Astrocyte (in vitro differentiated cells and primary cell): Measurements from ENCODE around the gene ARAP1. TPM values are rescaled to one million over a fixed set of nuclear protein-coding genes. Genes with fewer than 3 reads are reported as not detected.

Experiments
- DNase-seq: peaks from one replicate; pipeline ENCODE4 v3.0.0-alpha.2; 2010; ENCODE audit warnings: low read depth
- FAIRE-seq: peaks from 2 replicates; lab custom pipeline; 2011; peaks lifted over from hg19 to GRCh38; lab: Jason Lieb, UNC
- H2AFZ ChIP-seq: 2 replicates; pipeline ENCODE4 v1.6.0; 2012; ENCODE audit warnings: low read depth, low read length, inconsistent platforms
- H3K27ac ChIP-seq: 2 replicates; pipeline ENCODE4 v1.5.1; 2011; ENCODE audit warnings: low read depth, low read length, inconsistent platforms
- H3K27me3 ChIP-seq: 2 replicates; pipeline ENCODE4 v1.6.0; 2011; ENCODE audit warnings: low read length, inconsistent platforms; ENCODE audit not compliant: insufficient read depth
- H3K36me3 ChIP-seq: 2 replicates; pipeline ENCODE4 v1.5.1; 2011; ENCODE audit warnings: low read length, inconsistent platforms; ENCODE audit not compliant: insufficient read depth
- H3K4me1 ChIP-seq: 2 replicates; pipeline ENCODE4 v1.5.1; 2011; ENCODE audit warnings: low read length, inconsistent platforms; ENCODE audit not compliant: insufficient read depth
- H3K4me2 ChIP-seq: 2 replicates; pipeline ENCODE4 v1.6.0; 2012; ENCODE audit warnings: low read length, inconsistent platforms
- H3K4me3 ChIP-seq: 2 replicates; pipeline ENCODE4 v1.5.1; 2011; ENCODE audit warnings: low read depth, mild to moderate bottlenecking, low read length, inconsistent platforms; ENCODE audit not compliant: insufficient read depth
- H3K79me2 ChIP-seq: 2 replicates; pipeline ENCODE4 v1.6.0; 2012; ENCODE audit warnings: mild to moderate bottlenecking, low read length, inconsistent platforms; ENCODE audit not compliant: insufficient read depth
- H3K9ac ChIP-seq: 2 replicates; pipeline ENCODE4 v1.6.0; 2012; ENCODE audit warnings: mild to moderate bottlenecking, low read length, inconsistent platforms
- H3K9me3 ChIP-seq: 2 replicates; pipeline ENCODE4 v1.5.1; 2012; ENCODE audit warnings: low read depth, mild to moderate bottlenecking, low read length, inconsistent platforms; ENCODE audit not compliant: insufficient read depth
- H4K20me1 ChIP-seq: 2 replicates; pipeline ENCODE4 v1.6.0; 2012; ENCODE audit warnings: low read length, inconsistent platforms; ENCODE audit not compliant: insufficient read depth
- H3K27ac Mint-ChIP-seq: one replicate; pipeline ENCODE4 v1.8.0; 2021; ENCODE audit warnings: mild to moderate bottlenecking, mixed read lengths; ENCODE audit not compliant: unreplicated experiment
- H3K27me3 Mint-ChIP-seq: one replicate; pipeline ENCODE4 v1.8.0; 2021; ENCODE audit warnings: low read depth, mixed read lengths; ENCODE audit not compliant: unreplicated experiment
- H3K36me3 Mint-ChIP-seq: one replicate; pipeline ENCODE4 v1.8.0; 2021; ENCODE audit warnings: low read depth, mixed read lengths; ENCODE audit not compliant: unreplicated experiment
- H3K4me1 Mint-ChIP-seq: one replicate; pipeline ENCODE4 v1.8.0; 2021; ENCODE audit warnings: low read depth, mixed read lengths; ENCODE audit not compliant: unreplicated experiment
- H3K4me3 Mint-ChIP-seq: one replicate; pipeline ENCODE4 v1.8.0; 2021; ENCODE audit warnings: mild to moderate bottlenecking, moderate library complexity, mixed read lengths; ENCODE audit not compliant: unreplicated experiment
- H3K9me3 Mint-ChIP-seq: one replicate; pipeline ENCODE4 v1.8.0; 2021; ENCODE audit warnings: mild to moderate bottlenecking, mixed read lengths; ENCODE audit not compliant: unreplicated experiment
- CTCF ChIP-seq: IDR thresholded peaks from 2 replicates; pipeline ENCODE4 v1.5.1; 2011; ENCODE audit warnings: low read depth, mild to moderate bottlenecking, inconsistent platforms, low read length, moderate library complexity; ENCODE audit not compliant: insufficient read depth
- EZH2 ChIP-seq: IDR thresholded peaks from 2 replicates; pipeline ENCODE4 v1.6.1; 2012; ENCODE audit warnings: mild to moderate bottlenecking, low read length, inconsistent platforms; ENCODE audit not compliant: insufficient read depth
- total RNA-seq: library from RNA; stranded (reverse); gene quantifications from 2 replicates; pipeline ENCODE4 v1.2.1, GENCODE V29; 2021

ARAP1 gene
- total RNA-seq, 1 donor from 2014 or later = 31.9 TPM

- H3K4me1 Mint-ChIP-seq = peaks cover 25% of the 10 kb centered on the region
- no peak overlapping the region for H3K27ac Mint-ChIP-seq
- H3K4me3 Mint-ChIP-seq = no peak overlapping the region
- DNase-seq (no peak), FAIRE-seq (no peak)
- Histone ChIP-seq H3K4me1 (peaks cover 26% of the 10 kb centered on the region), H3K27ac (no peak overlapping the region), H3K36me3 (no peaks in the 10 kb centered on the region), H4K20me1 (peaks cover 8% of the 10 kb centered on the region), H3K4me2 (no peak overlapping the region), H3K9ac (no peak overlapping the region), H2AFZ (no peak overlapping the region), H3K79me2 (no peaks in the 10 kb centered on the region), H3K4me3 (no peak overlapping the region), H3K27me3 (no peaks in the 10 kb centered on the region), H3K9me3 (no peaks in the 10 kb centered on the region)
- TF ChIP-seq CTCF (no peak), EZH2 (no peak)
- H3K36me3 Mint-ChIP-seq = peaks cover 8% of the 10 kb centered on the region
- peaks cover 7% of the 10 kb centered on the region for H3K27me3 Mint-ChIP-seq
- no peaks in the 10 kb centered on the region for H3K9me3 Mint-ChIP-seq
Observed at GRCh38 chr11:72776117-72776843, 24.1 kb upstream of the ARAP1 start.

GRCh38 chr11:72775288-72776110 is 23.3 kb upstream of the ARAP1 start:
- TF ChIP-seq EZH2 (no peak), CTCF (no peak)
- no peak for FAIRE-seq

More at GRCh38 chr11:72775288-72776110, 23.3 kb upstream of the ARAP1 start:
- H3K4me3 ChIP-seq = no peak overlapping the region
- Mint-ChIP-seq H3K27ac (no peak overlapping the region), H3K9me3 (no peaks in the 10 kb centered on the region), H3K27me3 (peaks cover 7% of the 10 kb centered on the region), H3K4me3 (no peak overlapping the region), H3K4me1 (peaks cover 31% of the 10 kb centered on the region), H3K36me3 (peaks cover 8% of the 10 kb centered on the region)
- H4K20me1 ChIP-seq = peaks cover 4% of the 10 kb centered on the region
- no peak overlapping the region for H2AFZ ChIP-seq
- H3K4me1 ChIP-seq = peaks cover 30% of the 10 kb centered on the region
- H3K27ac ChIP-seq = no peak overlapping the region
- no peaks in the 10 kb centered on the region for H3K36me3 ChIP-seq
- H3K27me3 ChIP-seq = no peaks in the 10 kb centered on the region
- H3K79me2 ChIP-seq = no peaks in the 10 kb centered on the region
- H3K9me3 ChIP-seq = no peaks in the 10 kb centered on the region
- no peak overlapping the region for H3K4me2 ChIP-seq
- no peak for DNase-seq
- no peak overlapping the region for H3K9ac ChIP-seq
